GM10847 (cell line): ENCODE data around the gene SLC43A1.

Experiments
- POLR2A ChIP-seq: IDR thresholded peaks from 2 replicates; pipeline ENCODE4 v1.6.1; 2011; ENCODE audit not compliant: insufficient read length; ENCODE audit errors: extremely low read depth

SLC43A1 gene

GRCh38 chr11:57515332-57516060, at the start of gene SLC43A1:
Gene SLC43A1, minus strand, starts transcription at chr11:57515702. Its CDS starts 1,591 bp downstream, at chr11:57514111.
- TF ChIP-seq POLR2A = peak; percentile 29

GRCh38 chr11:57562596-57562995, 47.1 kb upstream of the SLC43A1 start:
- TF ChIP-seq POLR2A = no peak

GRCh38 chr11:57560146-57560545, 44.6 kb upstream of the SLC43A1 start:
- no peak for TF ChIP-seq POLR2A

GRCh38 chr11:57556041-57556440, 40.5 kb upstream of the SLC43A1 start:
- no peak for TF ChIP-seq POLR2A

GRCh38 chr11:57555393-57555792, 39.9 kb upstream of the SLC43A1 start:
- no peak for TF ChIP-seq POLR2A

GRCh38 chr11:57552479-57552878, 37.0 kb upstream of the SLC43A1 start:
- TF ChIP-seq POLR2A = no peak

- TF ChIP-seq POLR2A = no peak
Measured at GRCh38 chr11:57551941-57552340, 36.4 kb upstream of the SLC43A1 start.

- TF ChIP-seq POLR2A = no peak
Measured at GRCh38 chr11:57549983-57550382, 34.5 kb upstream of the SLC43A1 start.

- TF ChIP-seq POLR2A = no peak
Measured at GRCh38 chr11:57547854-57548377, 32.4 kb upstream of the SLC43A1 start.

GRCh38 chr11:57546869-57547475, 31.5 kb upstream of the SLC43A1 start:
- TF ChIP-seq POLR2A = no peak

- TF ChIP-seq POLR2A = no peak
Measured at GRCh38 chr11:57546451-57546850, 30.9 kb upstream of the SLC43A1 start.

- no peak for TF ChIP-seq POLR2A
Measured at GRCh38 chr11:57545883-57546282, 30.4 kb upstream of the SLC43A1 start.

- no peak for TF ChIP-seq POLR2A
Measured at GRCh38 chr11:57544566-57544965, 29.1 kb upstream of the SLC43A1 start.

- no peak for TF ChIP-seq POLR2A
Measured at GRCh38 chr11:57543593-57543992, 28.1 kb upstream of the SLC43A1 start.

GRCh38 chr11:57542582-57542981, 27.1 kb upstream of the SLC43A1 start:
- TF ChIP-seq POLR2A = no peak

- TF ChIP-seq POLR2A = no peak
Measured at GRCh38 chr11:57541169-57541568, 25.7 kb upstream of the SLC43A1 start.

- TF ChIP-seq POLR2A = no peak
Measured at GRCh38 chr11:57539342-57539741, 23.8 kb upstream of the SLC43A1 start.

- no peak for TF ChIP-seq POLR2A
Measured at GRCh38 chr11:57536947-57537619, 21.6 kb upstream of the SLC43A1 start, which contains the start of gene SMTNL1. Gene SMTNL1, plus strand, starts transcription at chr11:57537595. Its CDS starts 5,048 bp downstream, at chr11:57542643.
